Esophagus muscularis mucosa (tissue), 4 donors: ENCODE results near the gene AMDHD1. TPM values are rescaled to one million over a fixed set of nuclear protein-coding genes. Genes with fewer than 3 reads are reported as not detected.
"Not testable (repeated sequence)": the region's sequence is repeated elsewhere in the genome, so short reads cannot be mapped to it uniquely, and the experiment has no call there.

Experiments
- DNase-seq: peaks from one replicate; pipeline ENCODE4 v3.0.0-alpha.2; 2017; ENCODE audit errors: extremely low spot score
- H3K27ac ChIP-seq, 4 donors: fragments of 200-600 bp; sonication (generic); replicated peaks in 1 of 4; 1 replicate in 3 of 4; 2 replicates in 1 of 4; pipeline ENCODE4 v1.5.1; 2016 to 2019; ENCODE audit warnings: mild to moderate bottlenecking in 1 of 4
- H3K27me3 ChIP-seq, 4 donors: fragments of 200-600 bp; sonication (generic); one replicate each; pipeline versions ENCODE4 v1.5.1 to v1.6.0; 2016 to 2019
- H3K36me3 ChIP-seq, 4 donors: fragments of 200-600 bp; sonication (generic); one replicate each; pipeline ENCODE4 v1.5.1; 2016 to 2019
- H3K4me1 ChIP-seq, 4 donors: fragments of 200-600 bp; sonication (generic); one replicate each; pipeline ENCODE4 v1.5.1; 2016 to 2019
- H3K4me3 ChIP-seq, 4 donors: fragments of 200-600 bp; sonication (generic); 1 replicate in 2 of 4; 2 replicates in 2 of 4; pipeline ENCODE4 v1.5.1; 2016 to 2019; ENCODE audit warnings: mild to moderate bottlenecking in 4 of 4, moderate library complexity in 1 of 4
- H3K9me3 ChIP-seq, 4 donors: fragments of 200-600 bp; sonication (generic); 1 replicate in 3 of 4; 2 replicates in 1 of 4; pipeline ENCODE4 v1.5.1; 2016 to 2019
- CTCF ChIP-seq, 3 experiments: fragments of 200-600 bp in 2 of 3; fragments of 450-650 bp in 1 of 3; sonication (generic) in 2 of 3; IDR thresholded peaks; one replicate each; pipeline ENCODE4 v1.5.1; 2017 to 2019; ENCODE audit warnings: antibody characterized with exemption in 3 of 3, mild to moderate bottlenecking in 2 of 3, moderate library complexity in 1 of 3
- EP300 ChIP-seq: sonication (generic); formaldehyde crosslinking; IDR thresholded peaks from one replicate; pipeline ENCODE4 v1.6.1; 2017; ENCODE audit warnings: antibody characterized with exemption
- POLR2A ChIP-seq: fragments of 450-650 bp; IDR thresholded peaks from one replicate; pipeline ENCODE4 v1.6.1; 2017; ENCODE audit warnings: antibody characterized with exemption, moderate library complexity, mild to moderate bottlenecking, low read depth
- POLR2AphosphoS5 ChIP-seq, 2 donors: sonication (generic); formaldehyde crosslinking; IDR thresholded peaks; one replicate each; pipeline ENCODE4 v1.6.1; 2017; ENCODE audit warnings: antibody characterized with exemption in 2 of 2
- WGBS: methylation state at CpG from one replicate; pipeline ENCODE4 v1.1.5; 2018; 5-methylcytosine and 5-hydroxymethylcytosine counted together
- intact Hi-C: fragments of 100-400 bp; cut with DNase I; formaldehyde crosslinking; loops from one replicate; pipeline ENCODE4 v1.15.1; 2023
- total RNA-seq, 4 donors: library from RNA; depleted of rRNA; stranded (reverse); fragments of >200 nt; gene quantifications; one replicate each; pipeline versions ENCODE4 v1.1.0 to v1.2.1, GENCODE V29; 2016

Gene AMDHD1
- total RNA-seq, 4 donors from 2014 or later = 0.17 to 0.66 (median 0.52) TPM; not detected in 1

GRCh38 chr12:95966287-95966870 lies 23.2 kb downstream of the AMDHD1 start:
- no peak for TF ChIP-seq POLR2A
- TF ChIP-seq CTCF (IDR thresholded peaks at IDR 0.05) = no peak
- TF ChIP-seq EP300 = no peak
- no peak for TF ChIP-seq POLR2AphosphoS5 (IDR thresholded peaks at IDR 0.05)
- no peak for DNase-seq
- H3K4me1 ChIP-seq = no peaks in the 10 kb centered on the region
- intact Hi-C loops = no loop called here
- WGBS = 78% methylated on average over 7 of the region's 7 CpGs
- no peak overlapping the region for H3K4me3 ChIP-seq
- no peaks in the 10 kb centered on the region for H3K36me3 ChIP-seq
- no peaks in the 10 kb centered on the region for H3K27me3 ChIP-seq
- no peak overlapping the region for H3K27ac ChIP-seq
- no peaks in the 10 kb centered on the region for H3K9me3 ChIP-seq

GRCh38 chr12:95967301-95967700 lies 24.2 kb downstream of the AMDHD1 start:
- intact Hi-C loops = no loop called here
- H3K36me3 ChIP-seq = no peaks in the 10 kb centered on the region
- no peaks in the 10 kb centered on the region for H3K9me3 ChIP-seq
- 98% methylated on average over 2 of the region's 2 CpGs for WGBS
- no peaks in the 10 kb centered on the region for H3K4me1 ChIP-seq
- no peak for DNase-seq
- TF ChIP-seq POLR2AphosphoS5 (IDR thresholded peaks at IDR 0.05) (no peak), POLR2A (no peak), EP300 (no peak), CTCF (IDR thresholded peaks at IDR 0.05) (no peak)
- no peak overlapping the region for H3K27ac ChIP-seq
- no peaks in the 10 kb centered on the region for H3K27me3 ChIP-seq
- no peak overlapping the region for H3K4me3 ChIP-seq

GRCh38 chr12:95969116-95969515 lies 26.0 kb downstream of the AMDHD1 start:
- intact Hi-C loops, H3K27ac ChIP-seq, H3K4me3 ChIP-seq, H3K4me1 ChIP-seq, H3K36me3 ChIP-seq, DNase-seq, H3K9me3 ChIP-seq, H3K27me3 ChIP-seq: not testable (repeated sequence)
- WGBS = 100% methylated on average over 8 of the region's 28 CpGs

GRCh38 chr12:95970905-95971304 lies 27.8 kb downstream of the AMDHD1 start:
- Histone ChIP-seq H3K27ac (no peak overlapping the region), H3K4me1 (no peaks in the 10 kb centered on the region), H3K27me3 (no peaks in the 10 kb centered on the region), H3K9me3 (no peaks in the 10 kb centered on the region), H3K4me3 (no peak overlapping the region), H3K36me3 (no peaks in the 10 kb centered on the region)
- no peak for TF ChIP-seq POLR2A
- no peak for TF ChIP-seq CTCF (IDR thresholded peaks at IDR 0.05)
- no peak for TF ChIP-seq POLR2AphosphoS5 (IDR thresholded peaks at IDR 0.05)
- no peak for TF ChIP-seq EP300
- WGBS = 71% methylated on average over 7 of the region's 7 CpGs
- intact Hi-C loops = no loop called here
- DNase-seq = no peak

GRCh38 chr12:95972832-95973456 lies 29.8 kb downstream of the AMDHD1 start:
- 61% methylated on average over 4 of the region's 4 CpGs for WGBS
- Histone ChIP-seq H3K4me1 (no peaks in the 10 kb centered on the region), H3K27me3 (no peaks in the 10 kb centered on the region), H3K27ac (no peak overlapping the region), H3K36me3 (no peaks in the 10 kb centered on the region), H3K9me3 (no peaks in the 10 kb centered on the region), H3K4me3 (no peak overlapping the region)
- intact Hi-C loops = no loop called here
- DNase-seq = no peak
- no peak for TF ChIP-seq POLR2AphosphoS5 (IDR thresholded peaks at IDR 0.05)
- TF ChIP-seq CTCF (IDR thresholded peaks at IDR 0.05) = no peak
- TF ChIP-seq POLR2A = no peak
- no peak for TF ChIP-seq EP300
